ENCODE data around the gene SANBR.

SANBR gene

GRCh38 chr2:61090386-61090921, 24.8 kb downstream of the SANBR start:
- no peak for DNase-seq (ENCODE audit: low spot score)

GRCh38 chr2:61091485-61091884, 25.8 kb downstream of the SANBR start:
- no peak for DNase-seq (ENCODE audit: low spot score)

GRCh38 chr2:61096438-61096837, 30.8 kb downstream of the SANBR start:
- DNase-seq (ENCODE audit: low spot score) = no peak

- DNase-seq (ENCODE audit: low spot score) = no peak
Measured at GRCh38 chr2:61100801-61101200, 35.1 kb downstream of the SANBR start.

GRCh38 chr2:61109291-61109690, 43.6 kb downstream of the SANBR start:
- DNase-seq (ENCODE audit: low spot score) = no peak

GRCh38 chr2:61111708-61112107, 46.0 kb downstream of the SANBR start:
- no peak for DNase-seq (ENCODE audit: low spot score)

GRCh38 chr2:61114147-61114546, 48.5 kb downstream of the SANBR start:
- DNase-seq (ENCODE audit: low spot score) = no peak
